ENCODE data around the gene BANK1.
A peak's percentile ranks its signal among the peaks of the same experiment; 100 is the strongest.

DNA sequence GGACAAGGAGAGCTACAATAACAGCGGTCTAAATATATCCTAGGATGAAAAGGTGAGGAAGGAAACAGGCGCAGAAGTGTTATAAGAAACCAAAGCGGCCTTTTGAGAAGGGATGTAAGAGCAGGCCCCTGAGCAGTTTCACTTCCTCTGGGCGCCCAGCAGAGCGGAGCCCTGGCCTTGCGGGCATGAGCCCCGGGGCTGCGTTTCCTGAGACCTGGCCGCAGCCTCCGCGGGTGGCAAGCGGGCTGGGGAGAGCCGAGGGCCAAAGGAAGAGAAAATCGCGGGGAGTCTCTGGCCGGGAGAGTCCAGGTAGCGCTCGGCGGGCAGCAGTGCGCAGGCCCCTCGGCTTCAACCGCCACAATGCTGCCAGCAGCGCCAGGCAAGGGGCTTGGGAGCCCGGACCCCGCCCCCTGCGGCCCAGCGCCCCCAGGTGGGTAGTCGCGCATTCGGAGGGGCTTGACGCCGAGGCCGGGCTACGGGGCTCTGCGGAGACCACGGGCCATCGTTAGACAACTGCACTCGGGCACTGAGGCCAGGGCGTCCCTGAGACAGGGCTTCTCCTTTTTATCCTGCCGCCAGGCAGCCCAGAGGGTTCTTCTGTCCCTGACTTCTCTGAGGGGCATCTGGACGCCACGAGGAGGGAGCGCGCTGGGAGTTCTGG lies at the start of gene BANK1:
- TF ChIP-seq POLR2A (IDR thresholded peaks at IDR 0.05; ENCODE audit: low read length) (peak; percentile 30), GATA1 (IDR thresholded peaks at IDR 0.05; ENCODE audit: low read depth, low read length) (no peak)
